Prostate gland (tissue), 2 donors: ENCODE measurements around the gene RGS4. TPM values are rescaled to one million over a fixed set of nuclear protein-coding genes. Genes with fewer than 3 reads are reported as not detected.

Experiments used
- DNase-seq: peaks from one replicate; pipeline ENCODE4 v3.0.0-alpha.2; 2019; ENCODE audit warnings: low spot score
- H3K27ac ChIP-seq, 2 donors: fragments of 200-600 bp; sonication (generic); 2 replicates each; pipeline ENCODE4 v1.5.1; 2017 to 2019
- H3K27me3 ChIP-seq: fragments of 200-600 bp; sonication (generic); replicated peaks from 2 replicates; pipeline ENCODE4 v1.5.1; 2019; ENCODE audit not compliant: insufficient read depth
- H3K36me3 ChIP-seq, 2 donors: fragments of 200-600 bp; sonication (generic); 1 replicate in 1 of 2; 2 replicates in 1 of 2; pipeline versions ENCODE4 v1.5.1 to v1.8.1; 2017 to 2019
- H3K4me1 ChIP-seq: fragments of 200-600 bp; sonication (generic); replicated peaks from 2 replicates; pipeline ENCODE4 v1.5.1; 2019
- H3K4me3 ChIP-seq, 2 donors: fragments of 200-600 bp; sonication (generic); 2 replicates each; pipeline ENCODE4 v1.5.1; 2017 to 2019
- H3K9me3 ChIP-seq: fragments of 200-600 bp; sonication (generic); 2 replicates; pipeline ENCODE4 v1.5.1; 2017
- CTCF ChIP-seq, 4 experiments: fragments of 200-600 bp in 2 of 4; fragments of 450-650 bp in 2 of 4; sonication (generic) in 2 of 4; IDR thresholded peaks; 1 replicate in 3 of 4; 2 replicates in 1 of 4; pipeline ENCODE4 v1.5.1; 2016 to 2019; ENCODE audit warnings: antibody characterized with exemption in 4 of 4, mild to moderate bottlenecking in 2 of 4, moderate library complexity in 2 of 4
- POLR2A ChIP-seq: fragments of 450-650 bp; IDR thresholded peaks from one replicate; pipeline ENCODE4 v1.6.1; 2016; ENCODE audit warnings: antibody characterized with exemption, mild to moderate bottlenecking
- POLR2AphosphoS5 ChIP-seq: sonication (generic); formaldehyde crosslinking; IDR thresholded peaks from one replicate; pipeline ENCODE4 v1.6.1; 2017; ENCODE audit warnings: antibody characterized with exemption
- WGBS: methylation state at CpG from one replicate; pipeline ENCODE4 v1.1.5; 2018; 5-methylcytosine and 5-hydroxymethylcytosine counted together
- intact Hi-C: fragments of 100-400 bp; cut with DNase I; formaldehyde crosslinking; loops from one replicate; pipeline ENCODE4 v1.14.2; 2022
- total RNA-seq, 2 donors: library from RNA; depleted of rRNA; stranded (reverse); fragments of >200 nt; gene quantifications; one replicate each; pipeline ENCODE4 v1.1.0, GENCODE V29; 2016

RGS4 gene
- total RNA-seq, 2 donors from 2014 or later, result 3.0 to 11.1 TPM

- Histone ChIP-seq H3K4me3 (no peak overlapping the region), H3K4me1 (no peaks in the 10 kb centered on the region), H3K27me3 (no peaks in the 10 kb centered on the region), H3K9me3 (no peaks in the 10 kb centered on the region), H3K27ac (no peak overlapping the region), H3K36me3 (no peaks in the 10 kb centered on the region)
- DNase-seq, result no peak
- intact Hi-C loops, result no loop called here
- no peak for TF ChIP-seq POLR2A
- no peak for TF ChIP-seq POLR2AphosphoS5
- no peak for TF ChIP-seq CTCF (IDR thresholded peaks at IDR 0.05)
- WGBS, result 62% methylated on average over 4 of the region's 4 CpGs
These were observed 13.6 kb upstream of the RGS4 start for GRCh38 chr1:163055531-163055930.

- no peaks in the 10 kb centered on the region for H3K9me3 ChIP-seq
- no peak for DNase-seq
- no peaks in the 10 kb centered on the region for H3K36me3 ChIP-seq
- no peaks in the 10 kb centered on the region for H3K4me1 ChIP-seq
- intact Hi-C loops, result no loop called here
- H3K27me3 ChIP-seq, result no peaks in the 10 kb centered on the region
- H3K27ac ChIP-seq, result no peak overlapping the region
- H3K4me3 ChIP-seq, result no peak overlapping the region
- no peak for TF ChIP-seq CTCF (IDR thresholded peaks at IDR 0.05)
- no peak for TF ChIP-seq POLR2A
- TF ChIP-seq POLR2AphosphoS5, result no peak
These were observed 12.3 kb upstream of the RGS4 start for GRCh38 chr1:163056831-163057230.

GRCh38 chr1:163060343-163061007 lies 8.7 kb upstream of the RGS4 start:
- no peaks in the 10 kb centered on the region for H3K4me1 ChIP-seq
- H3K36me3 ChIP-seq, result no peaks in the 10 kb centered on the region
- 97% methylated on average over 1 of the region's 1 CpG for WGBS
- no peak overlapping the region for H3K27ac ChIP-seq
- no peak overlapping the region for H3K4me3 ChIP-seq
- intact Hi-C loops, result loop anchor here (10.0 kb wide), 1 partner anchor 206 kb away; no protein-coding TSS in a partner anchor
- no peaks in the 10 kb centered on the region for H3K27me3 ChIP-seq
- no peak for DNase-seq
- no peak for TF ChIP-seq POLR2AphosphoS5
- TF ChIP-seq POLR2A, result no peak
- no peak for TF ChIP-seq CTCF (IDR thresholded peaks at IDR 0.05)
- H3K9me3 ChIP-seq, result no peaks in the 10 kb centered on the region

- H3K4me3 ChIP-seq, result no peak overlapping the region
- H3K9me3 ChIP-seq, result no peaks in the 10 kb centered on the region
- no peaks in the 10 kb centered on the region for H3K4me1 ChIP-seq
- no peaks in the 10 kb centered on the region for H3K36me3 ChIP-seq
- DNase-seq, result no peak
- intact Hi-C loops, result loop anchor here (10.0 kb wide), 1 partner anchor 208 kb away; no protein-coding TSS in a partner anchor
- no peak for TF ChIP-seq POLR2AphosphoS5
- H3K27ac ChIP-seq, result no peak overlapping the region
- H3K27me3 ChIP-seq, result no peaks in the 10 kb centered on the region
These were observed 6.0 kb upstream of the RGS4 start for GRCh38 chr1:163063143-163063542.

GRCh38 chr1:163063610-163064009 lies 5.6 kb upstream of the RGS4 start:
- TF ChIP-seq CTCF (IDR thresholded peaks at IDR 0.05) (no peak), POLR2AphosphoS5 (no peak), POLR2A (no peak)
- Histone ChIP-seq H3K36me3 (no peaks in the 10 kb centered on the region), H3K4me1 (no peaks in the 10 kb centered on the region), H3K4me3 (no peak overlapping the region), H3K27me3 (no peaks in the 10 kb centered on the region), H3K27ac (no peak overlapping the region), H3K9me3 (no peaks in the 10 kb centered on the region)
- DNase-seq, result no peak
- 57% methylated on average over 3 of the region's 3 CpGs for WGBS
- intact Hi-C loops, result loop anchor here (10.0 kb wide), 1 partner anchor 209 kb away; no protein-coding TSS in a partner anchor
